Keratinocyte (primary cell): Measurements from ENCODE around the gene ITIH4. TPM values are rescaled to one million over a fixed set of nuclear protein-coding genes. Genes with fewer than 3 reads are reported as not detected.

Experiments
- DNase-seq: peaks from one replicate; pipeline ENCODE4 v3.0.0-alpha.2; 2011; ENCODE audit warnings: low read depth, missing footprints, low spot score
- FAIRE-seq: peaks from 2 replicates; lab custom pipeline; 2011; peaks lifted over from hg19 to GRCh38; lab: Jason Lieb, UNC
- H2AFZ ChIP-seq: 2 replicates; pipeline ENCODE4 v1.6.0; 2012; ENCODE audit warnings: low read length, control low read depth, inconsistent platforms; ENCODE audit not compliant: control insufficient read depth
- H3K27ac ChIP-seq: 2 replicates; pipeline ENCODE4 v1.5.1; 2011; ENCODE audit warnings: low read length; ENCODE audit not compliant: control insufficient read depth, insufficient read depth
- H3K27me3 ChIP-seq: 3 replicates; pipeline ENCODE4 v1.6.0; 2011; ENCODE audit warnings: low read length; ENCODE audit not compliant: control insufficient read depth, insufficient read depth; ENCODE audit errors: extremely low read depth
- H3K36me3 ChIP-seq, 2 experiments: 2 replicates in 1 of 2; 3 replicates in 1 of 2; pipeline ENCODE4 v1.5.1; 2011; ENCODE audit warnings: low read length in 2 of 2, mild to moderate bottlenecking in 1 of 2; ENCODE audit not compliant: control insufficient read depth in 2 of 2, insufficient read depth in 2 of 2; ENCODE audit errors: extremely low read depth in 1 of 2
- H3K4me1 ChIP-seq: 3 replicates; pipeline ENCODE4 v1.5.1; 2011; ENCODE audit warnings: low read length; ENCODE audit not compliant: control insufficient read depth, insufficient read depth; ENCODE audit errors: extremely low read depth
- H3K4me2 ChIP-seq: 3 replicates; pipeline ENCODE4 v1.6.0; 2011; ENCODE audit warnings: low read depth, low read length; ENCODE audit not compliant: control insufficient read depth, insufficient read depth; ENCODE audit errors: extremely low read depth
- H3K4me3 ChIP-seq, 3 experiments: fragments of 200-600 bp in 1 of 3; sonication (generic) in 1 of 3; 2 replicates in 2 of 3; 3 replicates in 1 of 3; pipeline ENCODE4 v1.5.1; 2011 to 2016; ENCODE audit warnings: low read length in 3 of 3, mild to moderate bottlenecking in 3 of 3, control low read depth in 2 of 3, inconsistent platforms in 1 of 3, low read depth in 1 of 3, mixed read lengths in 1 of 3, mixed run types in 1 of 3, moderate library complexity in 1 of 3; ENCODE audit not compliant: control insufficient read depth in 2 of 3, insufficient read depth in 2 of 3; ENCODE audit errors: extremely low read depth in 1 of 3
- H3K79me2 ChIP-seq: 2 replicates; pipeline ENCODE4 v1.6.0; 2012; ENCODE audit warnings: low read length; ENCODE audit not compliant: control insufficient read depth, insufficient read depth
- H3K9ac ChIP-seq: 3 replicates; pipeline ENCODE4 v1.6.0; 2011; ENCODE audit warnings: low read length; ENCODE audit not compliant: control insufficient read depth, insufficient read depth; ENCODE audit errors: extremely low read depth
- H3K9me1 ChIP-seq: 3 replicates; pipeline ENCODE4 v1.6.0; 2011; ENCODE audit warnings: low read length; ENCODE audit not compliant: control insufficient read depth, insufficient read depth; ENCODE audit errors: extremely low read depth
- H3K9me3 ChIP-seq: 2 replicates; pipeline ENCODE4 v1.5.1; 2012; ENCODE audit warnings: low read depth, low read length; ENCODE audit not compliant: control insufficient read depth
- H4K20me1 ChIP-seq: 3 replicates; pipeline ENCODE4 v1.6.0; 2011; ENCODE audit warnings: low read length; ENCODE audit not compliant: control insufficient read depth, insufficient read depth; ENCODE audit errors: extremely low read depth
- CTCF ChIP-seq, 3 experiments: IDR thresholded peaks in 1 of 3; conservative IDR thresholded peaks in 1 of 3; optimal IDR thresholded peaks in 1 of 3; 2 replicates in 2 of 3; 3 replicates in 1 of 3; pipeline versions ENCODE3 to v1.5.1; 2011; ENCODE audit warnings: low read length in 3 of 3, mild to moderate bottlenecking in 3 of 3, moderate library complexity in 2 of 3, control low read depth in 1 of 3, inconsistent platforms in 1 of 3; ENCODE audit not compliant: insufficient read depth in 2 of 3; ENCODE audit errors: extremely low read depth in 1 of 3
- EZH2 ChIP-seq: IDR thresholded peaks from one replicate; pipeline ENCODE4 v1.6.1; 2012; ENCODE audit warnings: inconsistent platforms, mild to moderate bottlenecking, low read length, moderate library complexity
- dilution Hi-C: fragments of 300-500 bp; cut with MboI; formaldehyde crosslinking; loops from one replicate; pipeline ENCODE4 v1.7.0; 2020; ENCODE audit warnings: low sequenced_read_pairs; ENCODE audit not compliant: extremely low pct_ligation_motif_present
- polyA plus RNA-seq, 5 experiments: library from polyadenylated mRNA; depleted of rRNA in 3 of 5; stranded (reverse) in 3 of 5; stranded (forward) in 1 of 5; unstranded in 1 of 5; fragments of >200 nt; gene quantifications; 1 replicate in 1 of 5; 2 replicates in 3 of 5; 3 replicates in 1 of 5; pipeline versions ENCODE4 v1.2.1 to v1.2.3, GENCODE V29; 2011 to 2012; ENCODE audit warnings: missing spikeins in 2 of 5, low read depth in 1 of 5, low replicate concordance in 1 of 5

Gene ITIH4
- polyA plus RNA-seq, 1 donor (not counting 4 experiments of a cell fraction or from before 2014, with no cell fraction given) = 1.4 TPM

GRCh38 chr3:52831500-52832301 is 1.2 kb upstream of the ITIH4 start:
- no peak overlapping the region for H2AFZ ChIP-seq
- no peak overlapping the region for H3K4me3 ChIP-seq
- H3K36me3 ChIP-seq = peaks cover 0 to 1% of the 10 kb centered on the region in 2 experiments
- H3K9me3 ChIP-seq = no peaks in the 10 kb centered on the region
- H3K4me2 ChIP-seq = no peak overlapping the region
- peak; percentile 63 for FAIRE-seq
- H3K27ac ChIP-seq = no peak overlapping the region
- H4K20me1 ChIP-seq = no peaks in the 10 kb centered on the region
- dilution Hi-C loops = no loop called here
- H3K79me2 ChIP-seq = no peaks in the 10 kb centered on the region
- peaks cover 16% of the 10 kb centered on the region for H3K4me1 ChIP-seq
- DNase-seq = peak; percentile 44
- TF ChIP-seq EZH2 (no peak), CTCF (optimal IDR thresholded peaks at IDR 0.05 in 1 of 3, IDR thresholded peaks at IDR 0.05 in 1 of 3, conservative IDR thresholded peaks at IDR 0.05 in 1 of 3; ENCODE audit: extremely low read depth in 1 of 3, insufficient read depth in 2 of 3, low read length in 3 of 3) (no peak)
- no peaks in the 10 kb centered on the region for H3K27me3 ChIP-seq
- H3K9ac ChIP-seq = no peak overlapping the region
- H3K9me1 ChIP-seq = no peaks in the 10 kb centered on the region

- H3K36me3 ChIP-seq = peaks cover 0 to 1% of the 10 kb centered on the region in 2 experiments
- no peak for FAIRE-seq
- TF ChIP-seq CTCF (optimal IDR thresholded peaks at IDR 0.05 in 1 of 3, IDR thresholded peaks at IDR 0.05 in 1 of 3, conservative IDR thresholded peaks at IDR 0.05 in 1 of 3; ENCODE audit: extremely low read depth in 1 of 3, insufficient read depth in 2 of 3, low read length in 3 of 3) (no peak), EZH2 (no peak)
- H4K20me1 ChIP-seq = no peaks in the 10 kb centered on the region
- no peak overlapping the region for H3K9ac ChIP-seq
- no peaks in the 10 kb centered on the region for H3K27me3 ChIP-seq
- dilution Hi-C loops = no loop called here
- peaks cover 16% of the 10 kb centered on the region for H3K4me1 ChIP-seq
- H3K9me3 ChIP-seq = no peaks in the 10 kb centered on the region
- H2AFZ ChIP-seq = no peak overlapping the region
- H3K4me3 ChIP-seq = no peak overlapping the region
- no peaks in the 10 kb centered on the region for H3K79me2 ChIP-seq
- no peaks in the 10 kb centered on the region for H3K9me1 ChIP-seq
- no peak for DNase-seq
- no peak overlapping the region for H3K4me2 ChIP-seq
- no peak overlapping the region for H3K27ac ChIP-seq
These were observed 487 bp downstream of the ITIH4 start for GRCh38 chr3:52829906-52830463.
